Vagina (tissue), 2 donors: Measurements from ENCODE around the gene MARK3. TPM values are rescaled to one million over a fixed set of nuclear protein-coding genes. Genes with fewer than 3 reads are reported as not detected.

Source experiments
- DNase-seq, 2 donors: peaks; one replicate each; pipeline ENCODE4 v3.0.0-alpha.2; 2017; ENCODE audit errors: extremely low spot score in 2 of 2
- H3K27ac ChIP-seq: fragments of 200-600 bp; sonication (generic); one replicate; pipeline ENCODE4 v1.5.1; 2019
- H3K27me3 ChIP-seq: fragments of 200-600 bp; sonication (generic); one replicate; pipeline ENCODE4 v1.5.1; 2019
- H3K36me3 ChIP-seq, 2 donors: fragments of 200-600 bp; sonication (generic); one replicate each; pipeline ENCODE4 v1.5.1; 2017 to 2019
- H3K4me1 ChIP-seq: fragments of 200-600 bp; sonication (generic); one replicate; pipeline ENCODE4 v1.5.1; 2019
- H3K4me3 ChIP-seq, 2 donors: fragments of 200-600 bp; sonication (generic); 1 replicate in 1 of 2; 2 replicates in 1 of 2; pipeline ENCODE4 v1.5.1; 2016 to 2019
- H3K9me3 ChIP-seq: fragments of 200-600 bp; sonication (generic); one replicate; pipeline ENCODE4 v1.5.1; 2019
- CTCF ChIP-seq, 3 experiments: fragments of 450-650 bp in 2 of 3; fragments of 200-600 bp in 1 of 3; sonication (generic) in 1 of 3; IDR thresholded peaks; one replicate each; pipeline ENCODE4 v1.5.1; 2017 to 2019; ENCODE audit warnings: antibody characterized with exemption in 3 of 3, mild to moderate bottlenecking in 2 of 3, moderate library complexity in 2 of 3
- POLR2A ChIP-seq, 2 donors: fragments of 450-650 bp; IDR thresholded peaks; one replicate each; pipeline ENCODE4 v1.6.1; 2017; ENCODE audit warnings: antibody characterized with exemption in 2 of 2, mild to moderate bottlenecking in 2 of 2, moderate library complexity in 2 of 2
- POLR2AphosphoS5 ChIP-seq, 2 donors: sonication (generic); formaldehyde crosslinking; IDR thresholded peaks; one replicate each; pipeline ENCODE4 v1.9.0; 2017; ENCODE audit warnings: antibody characterized with exemption in 2 of 2, mild to moderate bottlenecking in 2 of 2, low read depth in 1 of 2; ENCODE audit not compliant: insufficient read depth in 1 of 2
- intact Hi-C: fragments of 100-400 bp; cut with DNase I; formaldehyde crosslinking; loops from one replicate; pipeline ENCODE4 v1.15.1; 2023
- total RNA-seq: library from RNA; depleted of rRNA; stranded (reverse); fragments of >200 nt; gene quantifications from one replicate; pipeline ENCODE4 v1.2.3, GENCODE V29; 2016

Gene MARK3
- total RNA-seq, 1 donor from 2014 or later: 77.6 TPM

GRCh38 chr14:103433916-103434563, 48.8 kb downstream of the MARK3 start:
- no peak overlapping the region for H3K4me3 ChIP-seq
- H3K4me1 ChIP-seq: peaks cover 22% of the 10 kb centered on the region
- TF ChIP-seq POLR2AphosphoS5 (IDR thresholded peaks at IDR 0.05; ENCODE audit: insufficient read depth in 1 of 2, low read depth in 1 of 2): no peak
- no peak for TF ChIP-seq POLR2A (IDR thresholded peaks at IDR 0.05)
- no peak for TF ChIP-seq CTCF (IDR thresholded peaks at IDR 0.05)
- no peak overlapping the region for H3K27ac ChIP-seq
- no peaks in the 10 kb centered on the region for H3K27me3 ChIP-seq
- no peaks in the 10 kb centered on the region for H3K36me3 ChIP-seq
- intact Hi-C loops: no loop called here
- no peak for DNase-seq
- H3K9me3 ChIP-seq: no peaks in the 10 kb centered on the region

GRCh38 chr14:103434868-103435442, 49.7 kb downstream of the MARK3 start:
- H3K4me3 ChIP-seq: no peak overlapping the region
- TF ChIP-seq POLR2A (IDR thresholded peaks at IDR 0.05): no peak
- no peak for TF ChIP-seq CTCF (IDR thresholded peaks at IDR 0.05)
- TF ChIP-seq POLR2AphosphoS5 (IDR thresholded peaks at IDR 0.05; ENCODE audit: insufficient read depth in 1 of 2, low read depth in 1 of 2): no peak
- intact Hi-C loops: no loop called here
- H3K9me3 ChIP-seq: no peaks in the 10 kb centered on the region
- DNase-seq: no peak
- peaks cover 18% of the 10 kb centered on the region for H3K4me1 ChIP-seq
- no peaks in the 10 kb centered on the region for H3K27me3 ChIP-seq
- peaks cover 0 to 9% of the 10 kb centered on the region in 2 donors for H3K36me3 ChIP-seq
- H3K27ac ChIP-seq: no peak overlapping the region

GRCh38 chr14:103436533-103436932, 51.3 kb downstream of the MARK3 start:
- H3K4me3 ChIP-seq: no peak overlapping the region
- no peaks in the 10 kb centered on the region for H3K9me3 ChIP-seq
- intact Hi-C loops: no loop called here
- no peaks in the 10 kb centered on the region for H3K27me3 ChIP-seq
- H3K4me1 ChIP-seq: peaks cover 18% of the 10 kb centered on the region
- no peak for TF ChIP-seq CTCF (IDR thresholded peaks at IDR 0.05)
- no peak for TF ChIP-seq POLR2AphosphoS5 (IDR thresholded peaks at IDR 0.05; ENCODE audit: insufficient read depth in 1 of 2, low read depth in 1 of 2)
- H3K27ac ChIP-seq: no peak overlapping the region
- peaks cover 0 to 14% of the 10 kb centered on the region in 2 donors for H3K36me3 ChIP-seq
- no peak for DNase-seq

- no peak overlapping the region for H3K4me3 ChIP-seq
- no peak overlapping the region for H3K27ac ChIP-seq
- no peak for DNase-seq
- intact Hi-C loops: no loop called here
- no peaks in the 10 kb centered on the region for H3K9me3 ChIP-seq
- peaks cover 4% of the 10 kb centered on the region for H3K4me1 ChIP-seq
- TF ChIP-seq CTCF (IDR thresholded peaks at IDR 0.05) (no peak), POLR2AphosphoS5 (IDR thresholded peaks at IDR 0.05; ENCODE audit: insufficient read depth in 1 of 2, low read depth in 1 of 2) (no peak), POLR2A (IDR thresholded peaks at IDR 0.05) (no peak)
- no peaks in the 10 kb centered on the region for H3K27me3 ChIP-seq
- H3K36me3 ChIP-seq: peaks cover 0 to 14% of the 10 kb centered on the region in 2 donors
Measured at GRCh38 chr14:103442288-103442687, 57.1 kb downstream of the MARK3 start.

GRCh38 chr14:103443111-103443510, 57.9 kb downstream of the MARK3 start:
- no peak for TF ChIP-seq CTCF (IDR thresholded peaks at IDR 0.05)
- TF ChIP-seq POLR2A (IDR thresholded peaks at IDR 0.05): no peak
- TF ChIP-seq POLR2AphosphoS5 (IDR thresholded peaks at IDR 0.05; ENCODE audit: insufficient read depth in 1 of 2, low read depth in 1 of 2): no peak
- no peaks in the 10 kb centered on the region for H3K9me3 ChIP-seq
- peaks cover 0 to 14% of the 10 kb centered on the region in 2 donors for H3K36me3 ChIP-seq
- DNase-seq: no peak
- peaks cover 8% of the 10 kb centered on the region for H3K4me1 ChIP-seq
- intact Hi-C loops: no loop called here
- no peaks in the 10 kb centered on the region for H3K27me3 ChIP-seq
- no peak overlapping the region for H3K27ac ChIP-seq
- H3K4me3 ChIP-seq: no peak overlapping the region
